ENCODE measurements around the gene SEC23B. TPM values are rescaled to one million over a fixed set of nuclear protein-coding genes. Genes with fewer than 3 reads are reported as not detected.
A peak's percentile ranks its signal among the peaks of the same experiment; 100 is the strongest.

The SEC23B gene
- total and polyA plus RNA-seq, 2 of the 13 experiments (the other 11 are each of a cell fraction or from before 2014, with no cell fraction given), result 114 to 120 TPM

DNA sequence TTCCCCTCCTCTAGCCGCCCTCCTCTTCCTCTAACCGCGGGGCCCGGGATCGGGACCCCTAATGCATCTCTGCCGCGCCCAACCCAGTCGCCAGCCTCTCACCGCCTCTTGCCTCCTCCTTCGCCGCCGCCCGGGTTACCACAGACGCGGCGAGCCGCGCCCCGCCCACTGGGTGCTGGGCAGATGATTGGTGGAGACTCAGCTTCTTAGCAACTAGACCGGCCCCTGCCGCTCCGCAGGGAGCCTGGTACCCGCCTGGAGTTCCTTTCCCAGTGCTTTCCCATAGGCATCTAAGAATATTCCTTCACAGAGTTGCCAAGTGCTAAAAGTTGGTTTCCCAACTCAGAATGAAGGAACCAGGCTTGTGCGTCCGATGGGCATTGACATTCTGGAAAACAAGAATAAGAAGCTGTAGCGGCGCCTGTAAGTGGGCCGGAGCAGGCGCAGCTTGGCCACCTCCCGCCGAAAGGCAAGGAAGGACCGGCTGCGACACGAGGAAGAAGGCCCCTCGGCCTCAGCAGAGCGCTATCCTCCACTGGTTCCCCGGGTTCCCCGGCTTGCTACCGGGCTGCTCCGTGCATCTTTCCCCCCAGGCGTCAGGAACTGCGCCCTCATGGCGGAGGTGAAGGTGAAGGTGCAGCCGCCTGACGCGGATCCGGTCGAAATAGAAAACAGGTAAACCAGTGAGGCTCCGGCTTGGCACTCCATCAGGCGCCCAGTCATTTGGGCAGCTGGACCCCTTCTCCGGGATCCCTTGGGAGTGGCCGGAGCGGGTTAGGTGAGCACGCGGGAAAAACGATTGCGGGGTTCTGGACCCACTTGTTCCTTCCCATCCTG, 40.6 kb upstream of the SEC23B start, which contains the start of the genes DZANK1 and POLR3F (continued):
- TF ChIP-seq, protein P1, sequence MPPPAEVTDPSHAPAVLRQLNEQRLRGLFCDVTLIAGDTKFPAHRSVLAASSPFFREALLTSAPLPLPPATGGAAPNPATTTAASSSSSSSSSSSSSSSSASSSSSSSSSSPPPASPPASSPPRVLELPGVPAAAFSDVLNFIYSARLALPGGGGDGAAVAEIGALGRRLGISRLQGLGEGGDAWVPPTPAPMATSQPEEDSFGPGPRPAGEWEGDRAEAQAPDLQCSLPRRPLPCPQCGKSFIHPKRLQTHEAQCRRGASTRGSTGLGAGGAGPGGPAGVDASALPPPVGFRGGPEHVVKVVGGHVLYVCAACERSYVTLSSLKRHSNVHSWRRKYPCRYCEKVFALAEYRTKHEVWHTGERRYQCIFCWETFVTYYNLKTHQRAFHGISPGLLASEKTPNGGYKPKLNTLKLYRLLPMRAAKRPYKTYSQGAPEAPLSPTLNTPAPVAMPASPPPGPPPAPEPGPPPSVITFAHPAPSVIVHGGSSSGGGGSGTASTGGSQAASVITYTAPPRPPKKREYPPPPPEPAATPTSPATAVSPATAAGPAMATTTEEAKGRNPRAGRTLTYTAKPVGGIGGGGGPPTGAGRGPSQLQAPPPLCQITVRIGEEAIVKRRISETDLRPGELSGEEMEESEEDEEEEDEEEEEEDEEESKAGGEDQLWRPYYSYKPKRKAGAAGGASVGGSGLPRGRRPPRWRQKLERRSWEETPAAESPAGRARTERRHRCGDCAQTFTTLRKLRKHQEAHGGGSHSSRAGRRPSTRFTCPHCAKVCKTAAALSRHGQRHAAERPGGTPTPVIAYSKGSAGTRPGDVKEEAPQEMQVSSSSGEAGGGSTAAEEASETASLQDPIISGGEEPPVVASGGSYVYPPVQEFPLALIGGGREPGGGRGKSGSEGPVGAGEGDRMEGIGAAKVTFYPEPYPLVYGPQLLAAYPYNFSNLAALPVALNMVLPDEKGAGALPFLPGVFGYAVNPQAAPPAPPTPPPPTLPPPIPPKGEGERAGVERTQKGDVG (CRISPR knock-in tag; IDR thresholded peaks at IDR 0.05; ENCODE audit: borderline replicate concordance), result no peak
- TF ChIP-seq ZFP37 (CRISPR knock-in tag; IDR thresholded peaks at IDR 0.05; ENCODE audit: borderline replicate concordance) (no peak), SP5 (CRISPR knock-in tag; IDR thresholded peaks at IDR 0.05; ENCODE audit: borderline replicate concordance, low read depth) (peak; percentile 30), ZNF296 (CRISPR knock-in tag; conservative IDR thresholded peaks at IDR 0.05) (no peak), SKI (IDR thresholded peaks at IDR 0.05; ENCODE audit: partially characterized antibody) (no peak), U2AF1 (optimal IDR thresholded peaks at IDR 0.05; ENCODE audit: low read depth, low read length) (peak; percentile 77), ZNF607 (CRISPR knock-in tag; IDR thresholded peaks at IDR 0.05; ENCODE audit: borderline replicate concordance) (no peak; the same call in 1 of the 2 replicates), POLR2AphosphoS2 (IDR thresholded peaks at IDR 0.05; ENCODE audit: low read depth, low read length) (no peak), SCMH1 (CRISPR knock-in tag; IDR thresholded peaks at IDR 0.05; ENCODE audit: borderline replicate concordance) (no peak), KDM1A (CRISPR knock-in tag; IDR thresholded peaks at IDR 0.05) (no peak), STAT5B (CRISPR knock-in tag; IDR thresholded peaks at IDR 0.05) (peak; percentile 96)
- TF ChIP-seq, protein P2, sequence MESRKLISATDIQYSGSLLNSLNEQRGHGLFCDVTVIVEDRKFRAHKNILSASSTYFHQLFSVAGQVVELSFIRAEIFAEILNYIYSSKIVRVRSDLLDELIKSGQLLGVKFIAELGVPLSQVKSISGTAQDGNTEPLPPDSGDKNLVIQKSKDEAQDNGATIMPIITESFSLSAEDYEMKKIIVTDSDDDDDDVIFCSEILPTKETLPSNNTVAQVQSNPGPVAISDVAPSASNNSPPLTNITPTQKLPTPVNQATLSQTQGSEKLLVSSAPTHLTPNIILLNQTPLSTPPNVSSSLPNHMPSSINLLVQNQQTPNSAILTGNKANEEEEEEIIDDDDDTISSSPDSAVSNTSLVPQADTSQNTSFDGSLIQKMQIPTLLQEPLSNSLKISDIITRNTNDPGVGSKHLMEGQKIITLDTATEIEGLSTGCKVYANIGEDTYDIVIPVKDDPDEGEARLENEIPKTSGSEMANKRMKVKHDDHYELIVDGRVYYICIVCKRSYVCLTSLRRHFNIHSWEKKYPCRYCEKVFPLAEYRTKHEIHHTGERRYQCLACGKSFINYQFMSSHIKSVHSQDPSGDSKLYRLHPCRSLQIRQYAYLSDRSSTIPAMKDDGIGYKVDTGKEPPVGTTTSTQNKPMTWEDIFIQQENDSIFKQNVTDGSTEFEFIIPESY (CRISPR knock-in tag; IDR thresholded peaks at IDR 0.05), result peak; percentile 48
- TF ChIP-seq, protein P3, sequence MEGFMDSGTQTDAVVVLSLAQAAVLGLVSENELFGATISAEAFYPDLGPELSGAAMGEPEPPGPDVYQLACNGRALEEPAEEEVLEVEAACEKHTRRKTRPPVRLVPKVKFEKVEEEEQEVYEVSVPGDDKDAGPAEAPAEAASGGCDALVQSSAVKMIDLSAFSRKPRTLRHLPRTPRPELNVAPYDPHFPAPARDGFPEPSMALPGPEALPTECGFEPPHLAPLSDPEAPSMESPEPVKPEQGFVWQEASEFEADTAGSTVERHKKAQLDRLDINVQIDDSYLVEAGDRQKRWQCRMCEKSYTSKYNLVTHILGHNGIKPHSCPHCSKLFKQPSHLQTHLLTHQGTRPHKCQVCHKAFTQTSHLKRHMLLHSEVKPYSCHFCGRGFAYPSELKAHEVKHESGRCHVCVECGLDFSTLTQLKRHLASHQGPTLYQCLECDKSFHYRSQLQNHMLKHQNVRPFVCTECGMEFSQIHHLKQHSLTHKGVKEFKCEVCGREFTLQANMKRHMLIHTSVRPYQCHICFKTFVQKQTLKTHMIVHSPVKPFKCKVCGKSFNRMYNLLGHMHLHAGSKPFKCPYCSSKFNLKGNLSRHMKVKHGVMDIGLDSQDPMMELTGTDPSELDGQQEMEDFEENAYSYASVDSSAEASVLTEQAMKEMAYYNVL (CRISPR knock-in tag; IDR thresholded peaks at IDR 0.05; ENCODE audit: borderline replicate concordance), result peak; percentile 37; the same call in 1 of the 2 replicates
- TF ChIP-seq, protein P4, sequence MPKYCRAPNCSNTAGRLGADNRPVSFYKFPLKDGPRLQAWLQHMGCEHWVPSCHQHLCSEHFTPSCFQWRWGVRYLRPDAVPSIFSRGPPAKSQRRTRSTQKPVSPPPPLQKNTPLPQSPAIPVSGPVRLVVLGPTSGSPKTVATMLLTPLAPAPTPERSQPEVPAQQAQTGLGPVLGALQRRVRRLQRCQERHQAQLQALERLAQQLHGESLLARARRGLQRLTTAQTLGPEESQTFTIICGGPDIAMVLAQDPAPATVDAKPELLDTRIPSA (CRISPR knock-in tag; IDR thresholded peaks at IDR 0.05; ENCODE audit: borderline replicate concordance), result no peak
- TF ChIP-seq, protein P5, sequence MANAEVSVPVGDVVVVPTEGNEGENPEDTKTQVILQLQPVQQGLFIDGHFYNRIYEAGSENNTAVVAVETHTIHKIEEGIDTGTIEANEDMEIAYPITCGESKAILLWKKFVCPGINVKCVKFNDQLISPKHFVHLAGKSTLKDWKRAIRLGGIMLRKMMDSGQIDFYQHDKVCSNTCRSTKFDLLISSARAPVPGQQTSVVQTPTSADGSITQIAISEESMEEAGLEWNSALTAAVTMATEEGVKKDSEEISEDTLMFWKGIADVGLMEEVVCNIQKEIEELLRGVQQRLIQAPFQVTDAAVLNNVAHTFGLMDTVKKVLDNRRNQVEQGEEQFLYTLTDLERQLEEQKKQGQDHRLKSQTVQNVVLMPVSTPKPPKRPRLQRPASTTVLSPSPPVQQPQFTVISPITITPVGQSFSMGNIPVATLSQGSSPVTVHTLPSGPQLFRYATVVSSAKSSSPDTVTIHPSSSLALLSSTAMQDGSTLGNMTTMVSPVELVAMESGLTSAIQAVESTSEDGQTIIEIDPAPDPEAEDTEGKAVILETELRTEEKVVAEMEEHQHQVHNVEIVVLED (CRISPR knock-in tag; IDR thresholded peaks at IDR 0.05; ENCODE audit: borderline replicate concordance), result no peak; the same call in 1 of the 2 replicates
- TF ChIP-seq, protein P6, sequence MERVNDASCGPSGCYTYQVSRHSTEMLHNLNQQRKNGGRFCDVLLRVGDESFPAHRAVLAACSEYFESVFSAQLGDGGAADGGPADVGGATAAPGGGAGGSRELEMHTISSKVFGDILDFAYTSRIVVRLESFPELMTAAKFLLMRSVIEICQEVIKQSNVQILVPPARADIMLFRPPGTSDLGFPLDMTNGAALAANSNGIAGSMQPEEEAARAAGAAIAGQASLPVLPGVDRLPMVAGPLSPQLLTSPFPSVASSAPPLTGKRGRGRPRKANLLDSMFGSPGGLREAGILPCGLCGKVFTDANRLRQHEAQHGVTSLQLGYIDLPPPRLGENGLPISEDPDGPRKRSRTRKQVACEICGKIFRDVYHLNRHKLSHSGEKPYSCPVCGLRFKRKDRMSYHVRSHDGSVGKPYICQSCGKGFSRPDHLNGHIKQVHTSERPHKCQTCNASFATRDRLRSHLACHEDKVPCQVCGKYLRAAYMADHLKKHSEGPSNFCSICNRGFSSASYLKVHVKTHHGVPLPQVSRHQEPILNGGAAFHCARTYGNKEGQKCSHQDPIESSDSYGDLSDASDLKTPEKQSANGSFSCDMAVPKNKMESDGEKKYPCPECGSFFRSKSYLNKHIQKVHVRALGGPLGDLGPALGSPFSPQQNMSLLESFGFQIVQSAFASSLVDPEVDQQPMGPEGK (CRISPR knock-in tag; IDR thresholded peaks at IDR 0.05), result peak; percentile 31; the same call in 1 of the 2 replicates
